Measurements from ENCODE around the gene AMT. TPM values are rescaled to one million over a fixed set of nuclear protein-coding genes. Genes with fewer than 3 reads are reported as not detected.

Gene AMT
- total and polyA plus RNA-seq, 4 donors, result 4.1 to 22.2 (median 18.0) TPM

DNA sequence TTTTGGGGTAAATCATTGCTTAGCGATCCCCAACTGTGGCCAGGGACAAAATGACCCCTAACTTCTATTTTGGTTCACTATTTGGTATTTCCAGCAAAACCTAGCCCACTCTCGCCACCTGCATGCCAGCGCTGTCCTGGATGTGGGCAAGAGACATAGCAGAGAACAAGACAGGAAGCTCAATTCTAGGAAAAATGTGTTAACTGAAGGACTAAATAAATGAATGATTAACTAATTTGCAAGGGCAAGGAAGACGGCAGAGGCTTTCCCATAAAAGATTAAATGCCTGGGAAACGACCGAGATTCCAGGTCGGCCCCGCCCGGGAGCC lies 6.4 kb upstream of the AMT start:
- Histone ChIP-seq H3K4me3 (ENCODE audit: low read depth, low read length) (peak overlapping the region; percentile 91), H3K9me3 (ENCODE audit: control insufficient read depth, insufficient read depth, low read length) (no peaks in the 10 kb centered on the region), H3K36me3 (ENCODE audit: control insufficient read depth, insufficient read depth, low read length) (peaks cover 24% of the 10 kb centered on the region), H3K4me1 (ENCODE audit: control insufficient read depth, insufficient read depth, low read length) (peaks cover 13% of the 10 kb centered on the region), H3K27me3 (ENCODE audit: control insufficient read depth, insufficient read depth, low read length) (no peaks in the 10 kb centered on the region), H3K27ac (ENCODE audit: low read depth, low read length) (peak overlapping the region; percentile 94)
- DNase-seq (ENCODE audit: low read depth in 4 of 6, low spot score in 6 of 6), result no peak
- WGBS (ENCODE audit: insufficient coverage), result 0% methylated on average over 6 of the region's 9 CpGs

- 83% methylated on average over 1 of the region's 2 CpGs for WGBS (ENCODE audit: insufficient coverage)
- DNase-seq (ENCODE audit: low read depth in 4 of 6, low spot score in 6 of 6), result no peak
- Histone ChIP-seq H3K27ac (ENCODE audit: low read depth, low read length) (no peak overlapping the region), H3K36me3 (ENCODE audit: control insufficient read depth, insufficient read depth, low read length) (peaks cover 25% of the 10 kb centered on the region), H3K27me3 (ENCODE audit: control insufficient read depth, insufficient read depth, low read length) (no peaks in the 10 kb centered on the region), H3K9me3 (ENCODE audit: control insufficient read depth, insufficient read depth, low read length) (no peaks in the 10 kb centered on the region), H3K4me1 (ENCODE audit: control insufficient read depth, insufficient read depth, low read length) (peaks cover 18% of the 10 kb centered on the region), H3K4me3 (ENCODE audit: low read depth, low read length) (no peak overlapping the region)
Measured at GRCh38 chr3:49427586-49427985, 5.3 kb upstream of the AMT start.

DNA sequence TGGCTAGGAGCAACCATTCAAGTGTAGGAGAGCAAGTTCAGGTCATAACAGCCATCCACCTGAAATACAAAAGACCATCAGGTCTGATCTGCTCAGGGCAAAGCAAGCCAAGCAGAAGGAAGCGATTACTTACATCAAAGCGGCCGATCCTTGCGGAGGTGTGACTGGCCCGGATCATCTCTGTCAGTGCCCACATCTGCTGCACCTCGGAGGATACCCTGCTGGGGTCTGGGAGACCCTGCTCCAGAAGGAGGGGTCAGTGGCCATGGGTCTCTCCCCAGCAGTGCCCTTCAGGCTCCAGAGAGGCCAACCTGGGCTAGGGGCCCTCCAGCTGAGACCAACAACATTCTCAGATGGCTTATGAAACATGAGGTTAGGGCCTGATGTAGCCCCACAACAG lies 2.5 kb upstream of the AMT start:
- no peaks in the 10 kb centered on the region for H3K9me3 ChIP-seq (ENCODE audit: control insufficient read depth, insufficient read depth, low read length)
- H3K27ac ChIP-seq (ENCODE audit: low read depth, low read length), result no peak overlapping the region
- peaks cover 29% of the 10 kb centered on the region for H3K4me1 ChIP-seq (ENCODE audit: control insufficient read depth, insufficient read depth, low read length)
- DNase-seq (ENCODE audit: low read depth in 4 of 6, low spot score in 6 of 6), result no peak
- no peaks in the 10 kb centered on the region for H3K27me3 ChIP-seq (ENCODE audit: control insufficient read depth, insufficient read depth, low read length)
- H3K4me3 ChIP-seq (ENCODE audit: low read depth, low read length), result no peak overlapping the region
- WGBS (ENCODE audit: insufficient coverage), result 95% methylated on average over 6 of the region's 6 CpGs
- peaks cover 33% of the 10 kb centered on the region for H3K36me3 ChIP-seq (ENCODE audit: control insufficient read depth, insufficient read depth, low read length)

DNA sequence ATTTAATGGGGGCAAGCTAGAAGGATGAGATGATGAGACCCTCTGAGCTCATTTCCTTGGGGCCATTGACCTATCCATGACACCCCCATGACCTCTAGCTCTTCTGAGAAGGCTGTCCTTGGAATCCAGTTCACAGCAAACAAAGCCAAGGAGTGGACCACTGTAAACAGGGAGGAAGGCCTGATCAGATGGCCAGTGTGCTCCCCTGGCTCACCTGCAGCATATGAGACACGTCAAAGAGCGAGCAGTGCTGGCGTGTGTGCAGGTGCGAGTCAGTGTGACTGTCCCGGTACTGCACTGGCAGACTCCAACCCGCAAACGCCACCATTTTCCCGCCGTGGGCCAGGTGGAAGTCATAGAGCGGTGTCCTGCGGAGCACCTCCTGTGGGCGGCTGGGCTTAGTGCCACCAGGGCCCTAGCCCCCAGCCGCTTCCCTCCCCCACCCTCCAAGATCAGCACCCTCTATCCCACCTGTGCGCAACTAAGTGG lies 339 bp downstream of the AMT start:
- H3K27me3 ChIP-seq (ENCODE audit: control insufficient read depth, insufficient read depth, low read length), result no peaks in the 10 kb centered on the region
- peaks cover 49% of the 10 kb centered on the region for H3K36me3 ChIP-seq (ENCODE audit: control insufficient read depth, insufficient read depth, low read length)
- DNase-seq (ENCODE audit: low read depth in 4 of 6, low spot score in 6 of 6), result no peak
- peaks cover 23% of the 10 kb centered on the region for H3K4me1 ChIP-seq (ENCODE audit: control insufficient read depth, insufficient read depth, low read length)
- peak overlapping the region; percentile 46 for H3K4me3 ChIP-seq (ENCODE audit: low read depth, low read length)
- H3K9me3 ChIP-seq (ENCODE audit: control insufficient read depth, insufficient read depth, low read length), result no peaks in the 10 kb centered on the region
- H3K27ac ChIP-seq (ENCODE audit: low read depth, low read length), result peak overlapping the region; percentile 40
- WGBS (ENCODE audit: insufficient coverage), result 10% methylated on average over 13 of the region's 14 CpGs

GRCh38 chr3:49417516-49418120 lies 4.7 kb downstream of the AMT start:
- H3K36me3 ChIP-seq (ENCODE audit: control insufficient read depth, insufficient read depth, low read length), result peaks cover 42% of the 10 kb centered on the region
- 83% methylated on average over 7 of the region's 13 CpGs for WGBS (ENCODE audit: insufficient coverage)
- no peak overlapping the region for H3K4me3 ChIP-seq (ENCODE audit: low read depth, low read length)
- H3K9me3 ChIP-seq (ENCODE audit: control insufficient read depth, insufficient read depth, low read length), result no peaks in the 10 kb centered on the region
- peaks cover 33% of the 10 kb centered on the region for H3K4me1 ChIP-seq (ENCODE audit: control insufficient read depth, insufficient read depth, low read length)
- no peak overlapping the region for H3K27ac ChIP-seq (ENCODE audit: low read depth, low read length)
- no peaks in the 10 kb centered on the region for H3K27me3 ChIP-seq (ENCODE audit: control insufficient read depth, insufficient read depth, low read length)
- no peak for DNase-seq (ENCODE audit: low read depth in 4 of 6, low spot score in 6 of 6)

DNA sequence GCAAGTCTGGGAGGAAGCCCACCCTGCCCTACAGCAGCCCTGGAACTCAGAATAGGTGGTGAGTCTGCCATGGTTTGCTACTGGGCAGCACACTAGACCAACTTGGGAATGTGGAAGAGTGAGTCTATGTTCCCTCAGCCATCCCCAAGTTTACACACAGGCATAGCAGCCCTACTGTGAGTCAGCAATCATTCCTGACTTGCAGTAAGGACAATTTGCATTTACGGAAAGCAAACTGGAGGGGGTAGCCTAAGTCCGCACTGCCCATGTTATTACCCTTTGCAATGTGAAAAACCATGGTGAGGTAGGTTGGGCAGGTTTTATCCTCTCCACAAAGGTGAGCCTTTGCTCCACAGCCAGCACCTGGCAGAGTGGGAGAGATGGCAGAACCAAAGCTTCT lies 5.4 kb downstream of the AMT start:
- Histone ChIP-seq H3K27ac (ENCODE audit: low read depth, low read length) (no peak overlapping the region), H3K36me3 (ENCODE audit: control insufficient read depth, insufficient read depth, low read length) (peaks cover 35% of the 10 kb centered on the region), H3K4me3 (ENCODE audit: low read depth, low read length) (no peak overlapping the region), H3K9me3 (ENCODE audit: control insufficient read depth, insufficient read depth, low read length) (no peaks in the 10 kb centered on the region), H3K27me3 (ENCODE audit: control insufficient read depth, insufficient read depth, low read length) (no peaks in the 10 kb centered on the region), H3K4me1 (ENCODE audit: control insufficient read depth, insufficient read depth, low read length) (peaks cover 30% of the 10 kb centered on the region)
- DNase-seq (ENCODE audit: low read depth in 4 of 6, low spot score in 6 of 6), result no peak
- no CpG with 5 or more reads among the region's 2 CpGs for WGBS (ENCODE audit: insufficient coverage)

DNA sequence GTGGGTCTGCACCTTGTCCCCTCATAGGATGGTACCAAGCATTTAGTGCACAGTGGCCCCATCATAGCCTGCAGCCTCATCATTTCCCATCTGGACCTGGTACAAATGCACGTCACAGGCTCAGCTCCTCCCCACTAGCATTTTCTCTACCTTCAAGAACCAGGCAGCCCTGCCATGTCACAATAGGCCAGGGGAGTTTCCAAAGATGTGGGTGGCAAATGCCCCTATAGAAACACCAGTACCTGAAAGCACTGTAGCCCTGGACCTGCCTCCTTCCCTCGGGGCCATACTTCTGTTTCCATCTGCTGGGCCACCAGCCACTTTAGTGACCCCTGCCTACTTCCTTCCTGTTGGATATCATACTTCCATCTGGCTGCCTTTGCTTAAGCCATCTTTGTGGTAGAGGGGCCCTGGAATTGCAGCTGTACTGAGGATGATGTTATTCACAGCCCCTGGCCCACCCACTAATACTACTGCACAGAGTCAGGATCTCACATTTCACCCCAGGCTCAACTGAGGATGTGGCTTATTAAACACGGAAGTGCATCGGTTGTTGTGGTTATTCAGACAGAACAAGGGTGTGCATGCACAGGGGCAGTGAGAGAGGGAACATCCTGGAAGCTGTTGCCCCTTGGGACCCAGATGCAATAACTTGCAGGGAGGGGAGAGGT lies 6.2 kb downstream of the AMT start:
- Histone ChIP-seq H3K27me3 (ENCODE audit: control insufficient read depth, insufficient read depth, low read length) (no peaks in the 10 kb centered on the region), H3K36me3 (ENCODE audit: control insufficient read depth, insufficient read depth, low read length) (peaks cover 35% of the 10 kb centered on the region), H3K27ac (ENCODE audit: low read depth, low read length) (no peak overlapping the region), H3K4me1 (ENCODE audit: control insufficient read depth, insufficient read depth, low read length) (peaks cover 23% of the 10 kb centered on the region), H3K9me3 (ENCODE audit: control insufficient read depth, insufficient read depth, low read length) (no peaks in the 10 kb centered on the region), H3K4me3 (ENCODE audit: low read depth, low read length) (no peak overlapping the region)
- 59% methylated on average over 3 of the region's 4 CpGs for whole genome bisulfite sequencing (ENCODE audit: insufficient coverage)
- DNase-seq (ENCODE audit: low read depth in 4 of 6, low spot score in 6 of 6), result no peak

GRCh38 chr3:49414753-49415152 lies 7.5 kb downstream of the AMT start:
- no peaks in the 10 kb centered on the region for H3K27me3 ChIP-seq (ENCODE audit: control insufficient read depth, insufficient read depth, low read length)
- H3K4me3 ChIP-seq (ENCODE audit: low read depth, low read length), result no peak overlapping the region
- DNase-seq (ENCODE audit: low read depth in 4 of 6, low spot score in 6 of 6), result no peak
- H3K27ac ChIP-seq (ENCODE audit: low read depth, low read length), result no peak overlapping the region
- whole genome bisulfite sequencing (ENCODE audit: insufficient coverage), result 85% methylated on average over 2 of the region's 2 CpGs
- H3K36me3 ChIP-seq (ENCODE audit: control insufficient read depth, insufficient read depth, low read length), result peaks cover 34% of the 10 kb centered on the region
- no peaks in the 10 kb centered on the region for H3K9me3 ChIP-seq (ENCODE audit: control insufficient read depth, insufficient read depth, low read length)
- H3K4me1 ChIP-seq (ENCODE audit: control insufficient read depth, insufficient read depth, low read length), result peaks cover 23% of the 10 kb centered on the region

GRCh38 chr3:49413338-49413734 lies 8.9 kb downstream of the AMT start:
- Histone ChIP-seq H3K9me3 (ENCODE audit: control insufficient read depth, insufficient read depth, low read length) (no peaks in the 10 kb centered on the region), H3K4me1 (ENCODE audit: control insufficient read depth, insufficient read depth, low read length) (peaks cover 25% of the 10 kb centered on the region)

More at GRCh38 chr3:49413338-49413734, 8.9 kb downstream of the AMT start:
- H3K4me3 ChIP-seq (ENCODE audit: low read depth, low read length), result peak overlapping the region; percentile 83
- DNase-seq (ENCODE audit: low read depth in 4 of 6, low spot score in 6 of 6), result no peak
- peaks cover 24% of the 10 kb centered on the region for H3K36me3 ChIP-seq (ENCODE audit: control insufficient read depth, insufficient read depth, low read length)
- H3K27ac ChIP-seq (ENCODE audit: low read depth, low read length), result peak overlapping the region; percentile 12
- H3K27me3 ChIP-seq (ENCODE audit: control insufficient read depth, insufficient read depth, low read length), result no peaks in the 10 kb centered on the region
- WGBS (ENCODE audit: insufficient coverage), result 82% methylated on average over 6 of the region's 6 CpGs
